DOHH2 (cell line): ENCODE results near the gene MTX2.

ENCODE experiments used
- CTCF ChIP-seq: fragments of 200-600 bp; sonication (generic); IDR thresholded peaks from one replicate; pipeline ENCODE4 v1.5.1; 2014; ENCODE audit warnings: antibody characterized with exemption, mild to moderate bottlenecking, low read depth, low read length; ENCODE audit not compliant: poor library complexity, severe bottlenecking
- EZH2phosphoT487 ChIP-seq: fragments of 200-600 bp; sonication (generic); IDR thresholded peaks from 2 replicates; pipeline ENCODE4 v1.6.1; 2017; ENCODE audit warnings: borderline replicate concordance, mild to moderate bottlenecking, antibody characterized with exemption, low read length, moderate library complexity, mixed read lengths

GRCh38 chr2:176280867-176281658 is 11.8 kb downstream of the MTX2 start:
- TF ChIP-seq CTCF (no peak), EZH2phosphoT487 (no peak)
